Measurements from ENCODE around the gene TEX19.
"Not testable (repeated sequence)": the region's sequence is repeated elsewhere in the genome, so short reads cannot be mapped to it uniquely, and the experiment has no call there.

Gene TEX19

GRCh38 chr17:82378741-82379021, 19.6 kb downstream of the TEX19 start:
- DNase-seq: no peak

GRCh38 chr17:82380860-82381702, 22.0 kb downstream of the TEX19 start:
- no peak for DNase-seq

DNA sequence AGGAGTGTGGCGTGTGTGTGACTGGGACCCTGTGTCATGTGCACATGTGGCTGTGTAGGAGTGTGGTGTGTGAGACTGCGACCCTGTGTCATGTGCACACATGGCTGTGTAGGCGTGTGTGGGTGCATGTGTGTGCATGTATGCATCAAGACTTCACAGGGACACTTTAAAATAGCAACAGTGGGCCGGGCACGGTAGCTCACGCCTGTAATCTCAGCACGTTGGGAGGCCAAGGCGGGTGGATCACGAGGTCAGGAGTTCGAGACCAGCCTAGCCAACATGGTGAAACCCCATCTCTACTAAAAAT, 22.6 kb downstream of the TEX19 start:
- DNase-seq: not testable (repeated sequence)

GRCh38 chr17:82382220-82382932, 23.3 kb downstream of the TEX19 start:
- not testable (repeated sequence) for DNase-seq

DNA sequence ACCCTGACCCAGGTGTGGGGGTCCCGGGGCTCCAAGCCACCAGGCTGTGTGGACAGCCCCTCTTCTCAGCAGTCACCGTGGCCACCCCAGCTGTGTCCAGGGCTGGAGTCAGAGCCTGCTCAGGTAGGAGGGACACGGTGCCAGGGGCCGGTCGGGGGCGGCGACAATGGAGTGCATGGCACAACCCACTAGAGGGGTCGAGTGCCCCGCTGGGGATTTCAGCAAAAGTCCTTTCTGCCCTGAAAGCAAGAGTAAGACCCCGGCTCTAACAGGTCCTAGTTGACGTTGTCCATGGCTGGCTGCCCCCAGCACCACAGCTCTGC, 23.8 kb downstream of the TEX19 start:
- no peak for DNase-seq

- DNase-seq: no peak
These were observed 24.4 kb downstream of the TEX19 start for GRCh38 chr17:82383411-82383810.

DNA sequence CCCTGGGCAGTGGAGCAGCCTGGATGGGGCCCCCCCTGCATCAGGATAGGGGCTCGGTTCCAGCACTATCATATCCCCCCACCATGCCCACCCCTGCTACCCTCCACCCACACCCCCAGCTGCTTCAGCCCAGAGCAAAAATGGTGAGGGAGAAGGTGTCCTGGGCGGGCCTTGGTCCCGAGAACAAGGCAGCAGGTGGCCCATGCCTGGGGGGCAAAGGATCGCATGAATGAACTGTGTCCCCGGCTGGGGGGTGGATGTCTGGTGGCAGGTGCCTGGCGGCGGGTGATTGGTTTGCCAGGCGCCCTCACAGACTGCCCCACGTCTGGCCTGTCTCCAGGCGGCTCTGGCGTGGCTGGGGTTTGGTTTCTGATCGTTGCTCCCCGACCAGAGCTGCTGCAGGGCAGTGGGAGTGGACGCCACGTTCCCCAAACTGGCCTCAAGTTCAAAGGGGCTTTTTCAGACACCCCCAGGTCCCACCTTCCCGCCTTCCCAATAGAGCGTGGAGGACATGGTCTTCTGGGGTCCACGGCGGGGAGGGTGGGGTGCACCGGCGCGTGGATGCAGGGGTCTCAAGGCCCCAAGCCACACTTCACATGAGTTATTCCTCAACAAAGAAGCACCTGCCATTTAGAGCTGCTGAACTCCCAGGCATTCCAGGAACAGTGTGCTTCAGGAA, 25.1 kb downstream of the TEX19 start:
- no peak for DNase-seq

DNA sequence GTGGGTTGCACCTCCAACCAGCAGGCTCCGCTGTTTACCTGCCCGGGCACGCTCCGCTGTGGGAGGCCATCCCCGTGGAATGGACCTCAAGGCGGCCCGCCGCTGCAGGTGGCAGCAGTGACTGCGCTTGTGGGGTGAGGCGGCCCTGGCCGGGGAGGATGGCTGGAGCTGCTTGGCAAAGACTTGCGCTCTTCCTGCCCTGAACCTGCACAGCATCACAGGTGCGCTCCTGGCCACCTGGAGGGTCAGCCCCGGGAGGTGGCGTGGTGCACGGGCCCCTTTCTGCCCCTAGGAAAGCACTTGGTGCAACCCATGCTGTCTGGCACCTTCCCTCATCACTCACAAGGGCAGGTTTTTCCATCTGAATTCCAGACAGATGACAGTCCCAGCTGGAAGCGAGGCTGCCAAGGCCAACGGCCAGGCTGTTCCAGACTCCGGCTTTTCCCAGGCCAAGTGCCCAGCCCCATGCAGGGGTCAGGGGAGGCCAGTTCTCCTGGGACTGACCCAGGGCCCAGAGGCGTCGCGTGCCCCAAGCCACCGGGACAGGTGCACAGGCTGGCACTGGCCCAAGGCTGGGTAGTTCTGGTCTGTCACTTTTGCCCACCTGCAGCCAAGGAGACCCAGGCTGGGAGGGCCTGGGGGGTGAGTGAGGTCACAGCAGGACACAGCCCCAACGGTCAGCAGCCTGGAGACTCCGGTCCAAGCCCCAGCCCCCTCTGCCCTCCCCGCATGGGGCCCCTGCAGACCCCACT, 25.9 kb downstream of the TEX19 start:
- DNase-seq: no peak

DNA sequence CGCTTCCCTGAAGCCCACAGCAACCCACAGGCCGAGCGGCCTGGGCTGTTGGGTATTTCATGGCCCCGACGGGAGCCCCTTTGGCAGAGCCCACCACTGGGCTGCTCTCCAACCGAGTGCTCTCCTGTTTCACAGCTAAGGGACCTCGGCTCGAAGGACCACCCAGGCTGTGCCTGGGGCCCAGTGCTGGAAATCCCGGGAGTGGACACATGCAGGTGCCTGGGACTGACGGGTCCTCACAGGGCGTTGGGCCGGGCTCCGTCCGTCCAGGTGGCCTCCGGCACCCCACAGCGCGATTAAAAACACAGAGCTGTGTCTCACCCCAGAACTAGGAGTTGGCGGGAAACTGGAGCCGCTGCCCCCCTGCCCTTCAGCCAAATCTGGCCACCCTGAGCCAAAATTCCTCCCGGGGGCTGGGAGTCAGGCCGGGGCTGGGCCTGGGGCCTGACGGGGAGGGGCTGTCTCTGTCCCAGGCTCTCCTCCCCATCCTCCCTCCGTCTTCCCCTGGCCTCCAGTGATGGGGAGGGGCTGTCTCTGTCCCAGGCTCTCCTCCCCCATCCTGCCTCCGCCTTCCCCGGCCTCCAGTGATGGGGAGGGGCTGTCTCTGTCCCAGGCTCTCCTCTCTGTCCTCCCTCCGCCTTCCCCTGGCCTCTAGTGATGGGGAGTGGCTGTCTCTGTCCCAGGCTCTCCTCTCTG, 26.7 kb downstream of the TEX19 start:
- no peak for DNase-seq

DNA sequence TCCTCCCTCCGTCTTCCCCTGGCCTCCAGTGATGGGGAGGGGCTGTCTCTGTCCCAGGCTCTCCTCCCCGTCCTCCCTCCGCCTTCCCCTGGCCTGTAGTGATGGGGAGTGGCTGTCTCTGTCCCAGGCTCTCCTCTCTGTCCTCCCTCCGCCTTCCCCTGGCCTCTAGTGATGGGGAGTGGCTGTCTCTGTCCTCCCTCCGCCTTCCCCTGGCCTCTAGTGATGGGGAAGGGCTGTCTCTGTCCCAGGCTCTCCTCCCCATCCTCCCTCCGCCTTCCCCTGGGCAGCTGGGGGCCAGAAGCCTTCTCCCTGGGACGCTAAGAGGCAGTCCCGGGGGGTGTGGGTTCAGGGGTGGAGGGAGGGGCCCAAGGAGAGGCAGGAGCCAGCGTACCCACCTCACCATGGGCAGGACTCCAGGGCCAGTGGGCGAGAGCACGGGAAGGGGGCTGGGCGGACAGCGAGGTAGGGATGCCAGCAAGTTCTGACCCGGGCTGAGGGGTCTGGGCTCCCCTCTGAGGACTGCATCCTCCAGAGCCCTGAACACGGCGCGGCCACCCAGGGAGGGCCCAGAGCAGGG, 27.3 kb downstream of the TEX19 start:
- no peak for DNase-seq

GRCh38 chr17:82386881-82387704, 28.0 kb downstream of the TEX19 start:
- DNase-seq: no peak

DNA sequence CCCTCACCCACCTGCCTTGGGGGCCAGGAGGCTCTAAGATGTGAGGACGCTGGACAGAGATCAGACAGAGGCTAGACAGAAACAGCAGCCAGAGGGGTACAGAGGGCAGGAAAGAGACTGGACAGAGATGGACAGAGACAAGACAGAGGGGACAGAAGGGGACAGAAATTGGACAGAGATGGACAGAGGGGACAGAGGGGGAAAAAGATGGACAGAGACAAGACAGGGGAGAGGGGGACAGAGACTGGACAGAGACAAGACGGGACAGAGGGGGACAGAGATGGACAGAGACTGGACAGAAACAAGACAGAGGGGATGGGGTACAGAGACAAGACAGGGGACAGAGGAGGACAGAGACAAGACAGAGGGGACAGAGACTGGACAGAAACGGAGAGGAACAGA, 28.7 kb downstream of the TEX19 start:
- DNase-seq: no peak

DNA sequence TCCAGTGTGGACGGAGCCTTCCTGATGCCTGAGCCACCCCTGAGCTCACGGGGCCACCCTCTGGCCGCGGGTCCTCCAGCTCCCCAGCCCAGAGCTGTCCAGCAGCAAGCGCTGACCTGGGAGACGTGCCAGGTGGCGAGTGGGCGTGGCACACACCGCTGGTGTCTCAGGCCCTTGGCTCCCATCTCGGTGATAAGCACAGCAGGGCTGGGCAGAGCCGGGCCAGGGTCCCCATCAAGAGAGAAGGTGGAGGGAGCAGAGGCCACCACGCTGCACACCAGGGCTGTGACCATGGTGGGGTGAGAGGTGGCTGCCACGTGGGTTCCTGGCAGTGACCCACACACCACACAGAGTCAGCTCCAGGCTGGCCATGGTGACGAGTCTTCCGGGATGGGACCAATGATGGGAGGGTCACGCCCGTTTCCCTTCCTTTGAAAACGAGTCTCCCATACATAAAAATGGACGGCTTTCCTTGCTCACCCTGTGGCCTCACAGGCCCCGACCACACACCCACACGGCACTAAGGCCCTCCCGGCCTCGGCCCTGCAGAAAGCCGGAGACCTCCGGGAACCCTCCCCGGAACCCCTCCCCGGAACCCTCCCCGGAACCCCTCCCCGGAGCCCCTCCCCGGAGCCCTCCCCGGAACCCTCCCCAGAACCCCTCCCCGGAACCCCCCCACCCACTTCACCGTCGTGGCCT, 29.3 kb downstream of the TEX19 start:
- DNase-seq: no peak

- DNase-seq: no peak
These were observed 29.9 kb downstream of the TEX19 start for GRCh38 chr17:82388922-82389283.

DNA sequence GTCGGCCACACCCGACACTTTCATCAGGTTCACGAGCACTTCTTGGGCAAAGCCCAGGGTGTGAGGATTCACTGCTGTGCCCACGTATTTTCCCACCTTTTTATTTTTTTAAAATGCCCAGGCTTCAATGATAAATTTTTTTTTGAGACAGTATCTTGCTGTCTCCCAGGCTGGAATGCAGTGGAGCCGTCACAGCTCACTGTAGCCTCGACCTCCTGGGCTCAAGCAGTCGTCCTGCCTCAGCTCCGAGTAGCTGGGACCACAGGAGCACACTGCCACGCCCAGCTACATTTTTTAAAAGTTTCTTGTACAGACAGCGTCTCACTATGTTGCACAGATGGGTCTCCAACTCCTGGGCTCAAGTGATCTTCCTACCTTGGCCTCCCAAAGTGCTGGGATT, 30.3 kb downstream of the TEX19 start:
- DNase-seq: no peak

GRCh38 chr17:82390015-82390859, 31.2 kb downstream of the TEX19 start:
- no peak for DNase-seq

DNA sequence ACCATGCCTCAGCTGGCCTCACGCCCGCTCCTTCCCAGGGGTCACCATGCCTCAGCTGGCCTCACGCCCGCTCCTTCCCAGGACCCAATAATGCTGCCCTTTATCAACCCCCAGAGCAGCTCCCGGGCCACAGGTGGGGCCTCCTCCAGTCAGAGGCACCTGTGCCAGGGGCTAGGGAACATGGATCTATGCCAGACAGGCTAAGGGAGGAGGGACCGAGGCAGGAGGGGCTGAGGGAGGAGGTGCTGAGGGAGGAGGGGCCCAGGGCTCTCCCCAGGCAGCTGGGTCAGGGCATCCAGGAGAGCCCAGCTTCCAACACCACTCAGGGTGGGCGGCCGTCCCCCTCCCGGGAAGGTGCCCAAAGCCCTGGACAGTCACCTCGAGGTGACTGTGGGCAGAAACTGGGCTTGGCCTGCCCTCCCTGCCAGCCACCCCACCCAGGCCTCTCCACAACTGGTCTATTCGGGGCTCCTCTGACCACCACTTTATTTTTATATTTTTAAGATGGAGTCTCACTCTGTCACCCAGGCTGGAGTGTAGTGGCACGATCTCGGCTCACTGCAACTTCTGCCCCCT, 31.9 kb downstream of the TEX19 start:
- DNase-seq: no peak

DNA sequence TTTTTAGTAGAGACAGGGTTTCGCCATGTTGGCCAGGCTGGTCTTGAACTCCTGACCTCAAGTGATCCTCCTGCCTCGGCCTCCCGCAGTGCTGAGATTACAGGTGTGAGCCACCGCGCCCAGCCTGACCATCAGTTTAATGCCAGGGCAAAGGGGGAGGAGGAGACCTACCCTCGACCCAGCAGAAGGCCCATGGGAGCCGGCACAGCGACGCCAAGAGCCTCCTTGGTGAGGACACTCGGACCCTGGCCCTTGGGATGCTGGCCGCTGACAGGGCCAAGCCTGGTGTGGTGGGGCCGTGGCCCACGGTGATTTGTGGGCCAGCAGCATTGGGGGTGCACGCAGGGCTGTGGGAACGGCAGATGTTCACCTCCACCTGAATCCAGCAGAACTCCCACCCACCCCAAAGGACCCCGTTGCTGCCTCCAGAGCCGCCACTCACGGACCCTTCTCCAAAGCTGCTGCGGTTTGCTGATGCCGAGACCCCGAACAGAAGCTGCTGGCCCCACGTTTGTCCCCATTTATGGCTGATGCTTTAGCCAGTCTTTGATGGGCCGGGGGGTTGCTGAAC, 32.5 kb downstream of the TEX19 start:
- no peak for DNase-seq

GRCh38 chr17:82392209-82392920, 33.3 kb downstream of the TEX19 start:
- DNase-seq: no peak

All from NCI-H1436 treated with DMSO at 0.1 percent for 48 hours (cell line).